GM13977 (cell line): ENCODE measurements around the gene FBXO8.

ENCODE experiments used
- DNase-seq: peaks from one replicate; pipeline ENCODE4 v3.0.0; 2012; ENCODE audit warnings: low spot score
- in situ Hi-C: fragments of 300-500 bp; cut with MboI; formaldehyde crosslinking; loops from one replicate; pipeline ENCODE4 v1.12.0; 2022; ENCODE audit warnings: low sequenced_read_pairs, low pct_unique_long_range_greater_than_20kb, mixed read lengths, inconsistent platforms; ENCODE audit not compliant: unreplicated experiment
- TF ChIP-seq, protein P1 (sequence below): IDR thresholded peaks from 2 replicates; pipeline ENCODE4 v1.5.1; 2012; ENCODE audit warnings: mild to moderate bottlenecking, control low read depth; ENCODE audit not compliant: insufficient read depth; ENCODE audit errors: extremely low read depth, missing control alignments

Gene FBXO8

DNA sequence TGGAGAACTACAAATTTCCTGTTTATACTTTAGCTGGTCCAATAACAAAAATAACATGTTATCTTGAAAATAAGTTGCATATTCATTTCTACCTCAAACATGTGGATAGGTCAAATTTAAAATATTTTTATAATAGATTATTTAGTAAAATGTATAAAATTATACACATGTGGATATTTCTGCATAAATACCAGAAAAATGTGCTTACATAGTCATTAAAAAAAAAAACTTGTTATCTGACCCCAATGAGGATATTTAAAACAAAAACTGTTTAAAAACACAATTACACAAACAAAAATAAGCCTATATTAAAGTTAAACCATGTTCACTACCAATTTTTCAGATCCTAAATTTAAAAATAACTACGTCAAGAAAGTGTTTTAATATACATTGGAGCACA lies 28.1 kb downstream of the FBXO8 start:
- TF ChIP-seq, protein P1, sequence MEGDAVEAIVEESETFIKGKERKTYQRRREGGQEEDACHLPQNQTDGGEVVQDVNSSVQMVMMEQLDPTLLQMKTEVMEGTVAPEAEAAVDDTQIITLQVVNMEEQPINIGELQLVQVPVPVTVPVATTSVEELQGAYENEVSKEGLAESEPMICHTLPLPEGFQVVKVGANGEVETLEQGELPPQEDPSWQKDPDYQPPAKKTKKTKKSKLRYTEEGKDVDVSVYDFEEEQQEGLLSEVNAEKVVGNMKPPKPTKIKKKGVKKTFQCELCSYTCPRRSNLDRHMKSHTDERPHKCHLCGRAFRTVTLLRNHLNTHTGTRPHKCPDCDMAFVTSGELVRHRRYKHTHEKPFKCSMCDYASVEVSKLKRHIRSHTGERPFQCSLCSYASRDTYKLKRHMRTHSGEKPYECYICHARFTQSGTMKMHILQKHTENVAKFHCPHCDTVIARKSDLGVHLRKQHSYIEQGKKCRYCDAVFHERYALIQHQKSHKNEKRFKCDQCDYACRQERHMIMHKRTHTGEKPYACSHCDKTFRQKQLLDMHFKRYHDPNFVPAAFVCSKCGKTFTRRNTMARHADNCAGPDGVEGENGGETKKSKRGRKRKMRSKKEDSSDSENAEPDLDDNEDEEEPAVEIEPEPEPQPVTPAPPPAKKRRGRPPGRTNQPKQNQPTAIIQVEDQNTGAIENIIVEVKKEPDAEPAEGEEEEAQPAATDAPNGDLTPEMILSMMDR: no peak
- in situ Hi-C loops: no loop called here
- no peak for DNase-seq

GRCh38 chr4:174254613-174255012 lies 28.9 kb downstream of the FBXO8 start:
- TF ChIP-seq, protein P1: no peak
- no peak for DNase-seq
- in situ Hi-C loops: no loop called here

GRCh38 chr4:174252412-174252811 lies 31.1 kb downstream of the FBXO8 start:
- in situ Hi-C loops: no loop called here
- TF ChIP-seq, protein P1: no peak
- no peak for DNase-seq

DNA sequence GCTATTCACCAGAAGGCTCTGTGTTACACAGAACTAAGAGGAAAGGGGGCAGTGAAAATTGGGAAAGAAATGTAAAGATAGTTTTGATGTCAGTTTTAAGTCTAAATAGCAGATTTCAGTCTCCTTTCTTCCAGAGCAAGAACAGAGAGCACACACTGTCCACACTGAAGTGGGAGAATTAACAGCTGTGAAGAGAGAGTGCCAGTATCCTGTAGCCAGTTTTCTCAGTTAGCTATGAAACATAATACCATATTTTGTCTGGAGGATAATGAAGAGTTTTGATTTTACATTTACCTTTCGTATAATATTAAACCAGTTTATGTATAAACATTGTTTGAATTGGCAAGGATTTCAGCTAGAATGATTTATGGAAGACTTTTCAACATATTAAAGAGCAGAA lies 35.1 kb downstream of the FBXO8 start:
- no peak for DNase-seq
- in situ Hi-C loops: no loop called here
- TF ChIP-seq, protein P1: no peak

- in situ Hi-C loops: no loop called here
- no peak for DNase-seq
- TF ChIP-seq, protein P1: no peak
Observed at GRCh38 chr4:174245714-174246113, 37.8 kb downstream of the FBXO8 start.

DNA sequence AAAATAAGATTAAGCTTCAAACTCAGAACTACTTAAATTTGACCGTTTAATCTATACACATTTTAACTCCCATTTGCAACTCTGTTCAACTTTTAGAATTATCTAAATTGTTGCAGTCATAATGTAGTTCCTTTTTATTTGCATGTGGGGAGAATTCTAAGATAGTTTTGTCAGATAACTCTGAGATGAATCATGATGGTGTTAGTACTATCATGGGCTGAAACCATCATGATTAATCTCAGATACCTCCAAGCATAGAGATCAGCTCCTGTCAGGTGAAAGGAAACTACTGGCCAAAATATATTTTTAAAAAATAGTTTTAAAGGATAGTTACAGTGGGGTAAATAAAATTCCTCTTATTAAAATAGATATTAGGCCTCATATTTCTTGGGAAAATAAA lies 39.0 kb downstream of the FBXO8 start:
- no peak for DNase-seq
- in situ Hi-C loops: no loop called here
- TF ChIP-seq, protein P1: no peak

- in situ Hi-C loops: no loop called here
- TF ChIP-seq, protein P1: no peak
- DNase-seq: no peak
Observed at GRCh38 chr4:174241162-174241561, 42.3 kb downstream of the FBXO8 start.
